GM12874 (cell line): Measurements from ENCODE around the gene SORBS1.

Experiments used
- TF ChIP-seq, protein P1 (sequence below): IDR thresholded peaks from 2 replicates; pipeline ENCODE4 v1.5.1; 2011; ENCODE audit warnings: low read depth, mild to moderate bottlenecking, control low read depth, low read length, moderate library complexity; ENCODE audit not compliant: insufficient read depth

SORBS1 gene

DNA sequence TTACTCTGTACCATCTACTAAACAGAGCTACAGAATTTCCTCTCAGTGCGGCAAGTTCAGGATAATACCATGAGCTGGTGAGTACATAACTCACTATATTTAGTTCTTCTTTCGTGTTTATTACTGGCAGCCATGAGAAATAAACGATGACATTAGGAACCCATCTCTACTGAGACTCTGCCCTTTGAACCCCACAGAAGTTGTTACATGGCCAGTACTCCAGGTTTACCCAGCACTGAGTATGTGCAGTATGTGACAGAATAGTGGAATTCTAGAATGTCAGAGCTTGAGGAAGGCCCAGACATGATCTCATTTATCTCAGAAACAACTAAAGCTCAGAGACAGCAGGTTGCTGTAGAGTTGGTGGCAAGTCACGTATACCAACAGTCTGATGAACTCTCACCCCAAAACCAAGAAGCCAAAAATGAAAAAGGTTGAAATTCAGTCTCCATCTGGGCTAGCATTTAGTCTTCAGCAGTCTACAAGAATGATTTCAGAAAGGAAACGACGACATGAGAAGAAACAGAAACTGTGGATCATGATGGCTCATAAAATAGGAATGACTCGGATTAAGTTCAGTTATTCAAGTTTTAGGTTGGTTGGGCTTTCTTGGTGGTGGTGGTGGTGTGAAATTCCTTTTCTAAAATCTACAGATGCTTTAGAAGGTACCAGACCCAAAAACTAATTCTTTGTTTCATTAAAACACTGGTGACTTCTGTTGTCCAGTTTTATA, 78.5 kb downstream of the SORBS1 start:
- TF ChIP-seq, protein P1, sequence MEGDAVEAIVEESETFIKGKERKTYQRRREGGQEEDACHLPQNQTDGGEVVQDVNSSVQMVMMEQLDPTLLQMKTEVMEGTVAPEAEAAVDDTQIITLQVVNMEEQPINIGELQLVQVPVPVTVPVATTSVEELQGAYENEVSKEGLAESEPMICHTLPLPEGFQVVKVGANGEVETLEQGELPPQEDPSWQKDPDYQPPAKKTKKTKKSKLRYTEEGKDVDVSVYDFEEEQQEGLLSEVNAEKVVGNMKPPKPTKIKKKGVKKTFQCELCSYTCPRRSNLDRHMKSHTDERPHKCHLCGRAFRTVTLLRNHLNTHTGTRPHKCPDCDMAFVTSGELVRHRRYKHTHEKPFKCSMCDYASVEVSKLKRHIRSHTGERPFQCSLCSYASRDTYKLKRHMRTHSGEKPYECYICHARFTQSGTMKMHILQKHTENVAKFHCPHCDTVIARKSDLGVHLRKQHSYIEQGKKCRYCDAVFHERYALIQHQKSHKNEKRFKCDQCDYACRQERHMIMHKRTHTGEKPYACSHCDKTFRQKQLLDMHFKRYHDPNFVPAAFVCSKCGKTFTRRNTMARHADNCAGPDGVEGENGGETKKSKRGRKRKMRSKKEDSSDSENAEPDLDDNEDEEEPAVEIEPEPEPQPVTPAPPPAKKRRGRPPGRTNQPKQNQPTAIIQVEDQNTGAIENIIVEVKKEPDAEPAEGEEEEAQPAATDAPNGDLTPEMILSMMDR, result no peak

DNA sequence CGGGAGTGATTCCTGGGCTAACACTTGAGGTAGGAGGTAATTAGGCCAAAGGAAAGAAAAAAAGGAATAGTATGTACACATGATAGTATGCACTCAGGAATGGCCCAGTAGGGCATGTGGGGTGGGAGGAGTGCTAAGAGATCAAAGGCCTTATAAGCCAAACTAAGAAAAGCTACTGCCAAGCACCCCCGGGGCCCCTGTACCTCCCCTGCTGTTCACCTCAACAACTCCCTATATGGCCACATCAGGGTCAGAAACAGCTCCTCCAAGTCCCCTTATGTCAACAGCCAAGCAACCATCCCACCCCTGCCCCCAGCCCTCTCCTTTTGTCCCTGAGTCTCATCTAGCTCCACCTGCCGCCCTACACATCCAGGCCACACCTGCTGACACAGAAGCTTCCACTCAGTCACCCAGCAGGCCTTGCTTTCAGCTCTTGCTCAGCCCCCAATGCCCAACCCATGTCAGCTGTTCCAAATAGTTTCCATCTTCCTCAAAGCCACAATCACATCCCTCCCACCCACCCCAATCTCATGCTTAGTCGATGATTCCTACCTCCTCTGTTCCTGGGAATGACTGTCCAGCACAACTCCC, 80.2 kb downstream of the SORBS1 start:
- TF ChIP-seq, protein P1, result no peak

DNA sequence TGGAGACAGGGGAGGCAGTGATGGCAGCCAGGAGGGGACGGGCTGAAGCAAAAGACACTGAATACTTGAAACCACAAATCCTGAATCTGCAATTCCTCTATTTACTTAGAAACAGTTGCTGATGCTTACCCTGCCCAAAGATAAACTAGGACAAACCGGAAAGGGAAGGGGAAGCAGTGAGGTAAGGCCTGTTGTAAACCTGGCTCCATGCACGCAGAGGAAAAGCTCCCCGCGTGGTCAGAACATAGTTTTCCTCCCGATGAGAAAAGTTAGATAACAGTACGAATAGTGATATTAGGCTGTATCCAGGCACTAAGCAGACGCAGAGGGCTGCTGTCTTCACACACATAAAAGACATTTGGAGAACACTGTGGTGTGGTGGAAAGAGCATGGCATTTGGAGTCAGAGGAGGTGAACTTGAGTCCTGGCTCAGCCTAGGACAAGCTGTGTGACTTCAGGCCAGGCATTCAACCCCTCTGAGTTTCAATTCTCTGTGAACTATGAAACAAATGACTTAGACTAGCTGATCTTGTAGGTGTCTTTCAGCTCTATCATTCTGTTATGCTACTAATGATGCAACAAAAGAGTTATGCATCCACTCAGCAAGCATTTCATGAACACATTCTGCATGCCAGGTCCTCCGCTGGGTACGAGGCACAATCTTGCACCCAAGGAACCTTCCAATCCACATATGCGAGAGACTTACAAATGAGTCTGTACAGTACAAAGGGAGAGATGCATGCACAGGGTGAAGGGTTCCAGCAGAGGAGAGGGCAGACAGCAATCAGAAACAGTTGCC, 80.9 kb downstream of the SORBS1 start:
- TF ChIP-seq, protein P1, result no peak

DNA sequence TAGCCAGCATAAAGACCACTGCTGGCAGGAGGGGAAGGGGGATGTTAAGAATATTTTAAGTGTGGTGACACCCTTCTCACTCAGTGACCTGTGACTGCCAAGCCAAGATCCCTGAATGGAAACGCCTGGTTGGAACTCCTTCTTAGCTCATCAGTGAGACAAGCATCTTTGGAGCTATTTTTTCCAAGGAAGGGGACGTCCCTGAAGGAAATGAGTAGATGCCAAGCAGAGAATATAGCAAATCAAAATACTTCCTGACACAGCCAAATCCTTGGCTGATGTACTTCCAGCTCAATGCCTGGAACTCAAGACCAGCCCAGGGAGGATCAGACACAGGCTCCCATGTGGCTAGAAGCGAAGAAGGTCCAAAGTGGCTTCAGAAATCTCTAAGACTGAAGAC, 82.2 kb downstream of the SORBS1 start:
- TF ChIP-seq, protein P1, result no peak

DNA sequence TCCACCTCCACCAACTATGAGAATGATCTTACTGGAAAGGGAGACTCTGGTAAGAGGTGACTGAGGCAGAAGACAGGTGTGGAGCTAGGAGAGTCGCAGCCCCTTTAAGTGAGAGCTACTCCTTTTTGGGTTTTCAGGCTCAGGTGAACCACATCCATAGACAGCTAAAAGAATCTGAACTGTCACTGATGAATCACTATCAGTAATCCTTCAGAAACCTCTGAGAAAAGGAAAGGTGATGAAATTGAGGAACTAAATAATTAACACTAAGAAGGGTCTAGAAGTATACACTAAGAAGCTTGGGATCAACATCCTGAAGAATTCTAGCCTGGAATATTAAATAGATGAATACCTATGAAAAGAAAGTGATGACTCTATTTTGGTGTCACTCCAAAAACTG, 83.0 kb downstream of the SORBS1 start:
- TF ChIP-seq, protein P1, result no peak

DNA sequence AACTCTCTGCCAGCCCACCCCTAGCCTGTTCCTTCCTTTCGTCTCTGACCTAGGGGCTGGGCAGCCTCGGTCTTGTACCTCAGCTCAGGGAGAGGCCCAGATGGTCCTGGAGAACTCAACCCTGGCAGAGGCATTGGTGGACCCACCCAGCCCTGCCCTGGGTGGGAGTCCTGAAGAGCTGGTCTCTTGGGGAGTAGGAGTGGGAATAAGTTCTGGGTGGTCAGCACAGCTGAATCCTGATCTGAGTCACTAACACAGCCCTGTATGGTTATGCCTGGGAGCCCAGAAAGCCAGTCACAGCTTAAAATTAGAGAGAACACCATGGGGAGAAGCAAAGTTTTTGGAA, 84.0 kb downstream of the SORBS1 start:
- TF ChIP-seq, protein P1, result no peak

DNA sequence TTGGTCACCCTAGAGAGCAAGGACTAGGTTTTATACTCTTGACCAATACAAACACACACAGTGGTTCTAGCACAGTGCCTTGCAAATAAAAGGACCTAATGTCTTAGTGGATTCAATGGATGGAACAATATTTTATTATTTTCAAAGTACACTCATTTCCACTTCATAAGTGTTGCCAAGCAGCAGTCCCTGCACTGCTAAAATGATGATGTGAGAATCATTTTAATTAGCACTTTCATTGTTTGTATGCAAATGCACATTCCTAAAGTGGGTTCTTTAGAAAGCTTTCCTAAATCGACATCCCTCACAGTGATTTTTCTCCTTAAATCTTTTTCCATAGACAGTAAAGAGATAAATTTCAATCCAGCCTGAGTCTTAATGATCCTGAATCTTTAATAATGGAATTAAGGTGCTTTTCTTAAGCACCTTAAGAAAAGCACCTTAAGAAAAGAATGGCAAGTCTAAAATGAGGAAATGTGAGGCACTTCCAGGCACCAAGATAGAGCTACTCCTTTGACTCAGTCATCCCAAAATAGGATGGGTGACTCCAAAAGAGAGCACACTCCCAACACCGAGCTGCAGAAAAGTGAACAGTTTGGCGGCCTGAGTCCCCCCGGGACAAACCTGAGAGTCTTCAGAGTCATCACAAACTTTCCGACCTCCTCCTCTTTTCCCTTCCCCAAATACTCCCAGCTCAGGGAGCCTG, 84.5 kb downstream of the SORBS1 start:
- TF ChIP-seq, protein P1, result no peak
